GM23338 (cell line): ENCODE results near the gene PRPF6. TPM values are rescaled to one million over a fixed set of nuclear protein-coding genes. Genes with fewer than 3 reads are reported as not detected.
A peak's percentile ranks its signal among the peaks of the same experiment; 100 is the strongest.

Source experiments
- ATAC-seq: fragments of 200-7000 bp; cut with Tn5 transposase; 3 replicates; pipeline ENCODE4 v1.9.1; 2020
- DNase-seq: peaks from one replicate; pipeline ENCODE4 v3.0.0-alpha.2; 2015; ENCODE audit warnings: low spot score
- H2AFZ ChIP-seq: fragments of 200-600 bp; sonication (generic); 2 replicates; pipeline ENCODE4 v1.8.0; 2016; ENCODE audit warnings: antibody characterized with exemption, mild to moderate bottlenecking, moderate library complexity
- H3F3A ChIP-seq: fragments of 200-600 bp; sonication (generic); replicated peaks from 2 replicates; pipeline ENCODE4 v1.8.0; 2017; ENCODE audit warnings: antibody characterized with exemption, mixed run types, low read depth
- H3K27ac ChIP-seq: fragments of 200-600 bp; sonication (generic); 2 replicates; pipeline ENCODE4 v1.6.1; 2016; ENCODE audit warnings: low read depth
- H3K27me3 ChIP-seq: fragments of 200-600 bp; sonication (generic); 2 replicates; pipeline ENCODE4 v1.8.0; 2016; ENCODE audit warnings: mild to moderate bottlenecking, mixed run types, moderate library complexity; ENCODE audit not compliant: insufficient read depth
- H3K36me3 ChIP-seq: fragments of 200-600 bp; sonication (generic); 2 replicates; pipeline ENCODE4 v1.8.0; 2016; ENCODE audit warnings: mild to moderate bottlenecking; ENCODE audit not compliant: insufficient read depth
- H3K4me1 ChIP-seq: fragments of 200-600 bp; sonication (generic); 2 replicates; pipeline ENCODE4 v1.8.0; 2016; ENCODE audit warnings: mild to moderate bottlenecking, moderate library complexity; ENCODE audit not compliant: insufficient read depth
- H3K4me2 ChIP-seq: fragments of 200-600 bp; sonication (generic); 2 replicates; pipeline ENCODE4 v1.7.1; 2017; ENCODE audit warnings: mixed run types
- H3K4me3 ChIP-seq: fragments of 200-600 bp; sonication (generic); 2 replicates; pipeline ENCODE4 v1.6.1; 2016; ENCODE audit warnings: mixed run types
- H3K79me2 ChIP-seq: fragments of 200-600 bp; sonication (generic); replicated peaks from 2 replicates; pipeline ENCODE4 v1.8.0; 2017; ENCODE audit warnings: mild to moderate bottlenecking; ENCODE audit not compliant: insufficient read depth
- H3K9me2 ChIP-seq: fragments of 200-600 bp; sonication (generic); 2 replicates; pipeline ENCODE4 v1.8.0; 2017; ENCODE audit not compliant: insufficient read depth
- H4K20me1 ChIP-seq: fragments of 200-600 bp; sonication (generic); replicated peaks from 2 replicates; pipeline ENCODE4 v1.8.0; 2017; ENCODE audit warnings: mild to moderate bottlenecking; ENCODE audit not compliant: insufficient read depth
- H3K27ac Mint-ChIP-seq: 2 replicates; pipeline ENCODE4 v1.8.0; 2020; ENCODE audit warnings: inconsistent platforms, mild to moderate bottlenecking, moderate library complexity, mixed read lengths
- H3K27me3 Mint-ChIP-seq: 3 replicates; pipeline ENCODE4 v1.8.0; 2022; ENCODE audit warnings: low read depth, mild to moderate bottlenecking, moderate library complexity, mixed read lengths, inconsistent platforms; ENCODE audit not compliant: insufficient read depth, poor library complexity
- H3K36me3 Mint-ChIP-seq: 3 replicates; pipeline ENCODE4 v1.8.0; 2021; ENCODE audit warnings: low read depth, mild to moderate bottlenecking, inconsistent platforms, moderate library complexity, mixed read lengths
- H3K4me1 Mint-ChIP-seq: 3 replicates; pipeline ENCODE4 v1.8.0; 2020; ENCODE audit warnings: mild to moderate bottlenecking, inconsistent platforms, mixed read lengths
- H3K4me3 Mint-ChIP-seq: 3 replicates; pipeline ENCODE4 v1.8.0; 2021; ENCODE audit warnings: moderate library complexity, mild to moderate bottlenecking, inconsistent platforms, mixed read lengths
- H3K9me3 Mint-ChIP-seq: 3 replicates; pipeline ENCODE4 v1.8.0; 2020; ENCODE audit warnings: moderate library complexity, mild to moderate bottlenecking, inconsistent platforms, mixed read lengths
- CREB1 ChIP-seq: fragments of 250-450 bp; sonication (Bioruptor Pico); IDR thresholded peaks from 2 replicates; pipeline ENCODE4 v1.5.0; 2020; ENCODE audit warnings: low read depth, mild to moderate bottlenecking, moderate library complexity
- CTCF ChIP-seq, 2 experiments: fragments of 200-600 bp in 1 of 2; sonication (generic) in 1 of 2; conservative IDR thresholded peaks; 2 replicates each; pipeline versions ENCODE4 v1.5.1 to v1.6.1; 2016 to 2017; ENCODE audit warnings: antibody characterized with exemption in 2 of 2, low read depth in 2 of 2, mild to moderate bottlenecking in 2 of 2, moderate library complexity in 1 of 2
- ETS1 ChIP-seq: IDR thresholded peaks from 2 replicates; pipeline ENCODE4 v1.6.1; 2016; ENCODE audit warnings: antibody characterized with exemption
- EZH2 ChIP-seq: fragments of 200-600 bp; sonication (generic); IDR thresholded peaks from one replicate; pipeline ENCODE4 v1.8.0; 2017; ENCODE audit warnings: antibody characterized with exemption, mild to moderate bottlenecking, low read depth; ENCODE audit not compliant: unreplicated experiment
- EZH2phosphoT487 ChIP-seq: fragments of 200-600 bp; sonication (generic); IDR thresholded peaks from one replicate; pipeline ENCODE4 v1.8.1; 2018; ENCODE audit warnings: antibody characterized with exemption; ENCODE audit not compliant: unreplicated experiment
- JUNB ChIP-seq: IDR thresholded peaks from one replicate; pipeline ENCODE4 v1.6.1; 2016; ENCODE audit warnings: antibody characterized with exemption; ENCODE audit not compliant: unreplicated experiment
- NANOG ChIP-seq: IDR thresholded peaks from 2 replicates; pipeline ENCODE4 v1.6.1; 2016; ENCODE audit warnings: antibody characterized with exemption, borderline replicate concordance
- POLR2AphosphoS5 ChIP-seq: IDR thresholded peaks from 2 replicates; pipeline ENCODE4 v1.6.1; 2016; ENCODE audit warnings: antibody characterized with exemption, low read depth
- ZNF114 ChIP-seq: fragments of 250-450 bp; sonication (Bioruptor Pico); IDR thresholded peaks from 2 replicates; pipeline ENCODE4 v1.5.0; 2020; ENCODE audit warnings: mild to moderate bottlenecking, moderate library complexity
- polyA plus RNA-seq: library from polyadenylated mRNA; unstranded; fragments of >200 nt; fragmentation: Nextera tagmentation; extraction: Ambion mirVana; gene quantifications from 2 replicates; pipeline ENCODE4 v1.2.1, GENCODE V29; 2016
- total RNA-seq: library from RNA; depleted of rRNA; stranded (reverse); fragments of >200 nt; shearing (Covaris generic); gene quantifications from 2 replicates; pipeline ENCODE4 v1.2.3, GENCODE V29; 2014

The PRPF6 gene
- total and polyA plus RNA-seq, 2 experiments from 2014 or later = 53.8 to 79.9 TPM

- peak; percentile 24 for TF ChIP-seq ETS1
- no peak for TF ChIP-seq EZH2
- TF ChIP-seq CREB1 (CRISPR knock-in tag) = 0 out of 2 replicates have a peak, but pooled peaks have one; percentile 3
- TF ChIP-seq CTCF (conservative IDR thresholded peaks at IDR 0.05; ENCODE audit: low read depth in 2 of 2) = peak; percentile 12 to 21; a peak in 1 of 4 replicates
- peak; percentile 90 for TF ChIP-seq POLR2AphosphoS5
- TF ChIP-seq ZNF114 = no peak
- TF ChIP-seq JUNB = no peak
- peak overlapping the region; percentile 83 for H3K4me3 Mint-ChIP-seq
- H3K4me1 Mint-ChIP-seq = peaks cover 34% of the 10 kb centered on the region
- DNase-seq = peak; percentile 83
- Histone ChIP-seq H3K27me3 (no peaks in the 10 kb centered on the region), H3K4me3 (peak overlapping the region; percentile 91), H3K36me3 (no peaks in the 10 kb centered on the region), H3K4me1 (peaks cover 18% of the 10 kb centered on the region), H4K20me1 (peaks cover 17% of the 10 kb centered on the region), H3K79me2 (peaks cover 37% of the 10 kb centered on the region), H3K9me2 (no peaks in the 10 kb centered on the region), H2AFZ (peak overlapping the region; percentile 25; the same call in 1 of the 2 replicates), H3K4me2 (peak overlapping the region; percentile 99), H3K27ac (peak overlapping the region; percentile 90), H3F3A (0 out of 2 replicates have a peak, but pooled peaks cover 11% of the 10 kb centered on the region)
- ATAC-seq = peak; percentile 63
- H3K27ac Mint-ChIP-seq = peak overlapping the region; percentile 95
- peaks cover 16% of the 10 kb centered on the region for H3K27me3 Mint-ChIP-seq
- H3K9me3 Mint-ChIP-seq = no peaks in the 10 kb centered on the region
- peaks cover 22% of the 10 kb centered on the region for H3K36me3 Mint-ChIP-seq
These were observed 23.8 kb upstream of the PRPF6 start for GRCh38 chr20:63957004-63957689.

DNA sequence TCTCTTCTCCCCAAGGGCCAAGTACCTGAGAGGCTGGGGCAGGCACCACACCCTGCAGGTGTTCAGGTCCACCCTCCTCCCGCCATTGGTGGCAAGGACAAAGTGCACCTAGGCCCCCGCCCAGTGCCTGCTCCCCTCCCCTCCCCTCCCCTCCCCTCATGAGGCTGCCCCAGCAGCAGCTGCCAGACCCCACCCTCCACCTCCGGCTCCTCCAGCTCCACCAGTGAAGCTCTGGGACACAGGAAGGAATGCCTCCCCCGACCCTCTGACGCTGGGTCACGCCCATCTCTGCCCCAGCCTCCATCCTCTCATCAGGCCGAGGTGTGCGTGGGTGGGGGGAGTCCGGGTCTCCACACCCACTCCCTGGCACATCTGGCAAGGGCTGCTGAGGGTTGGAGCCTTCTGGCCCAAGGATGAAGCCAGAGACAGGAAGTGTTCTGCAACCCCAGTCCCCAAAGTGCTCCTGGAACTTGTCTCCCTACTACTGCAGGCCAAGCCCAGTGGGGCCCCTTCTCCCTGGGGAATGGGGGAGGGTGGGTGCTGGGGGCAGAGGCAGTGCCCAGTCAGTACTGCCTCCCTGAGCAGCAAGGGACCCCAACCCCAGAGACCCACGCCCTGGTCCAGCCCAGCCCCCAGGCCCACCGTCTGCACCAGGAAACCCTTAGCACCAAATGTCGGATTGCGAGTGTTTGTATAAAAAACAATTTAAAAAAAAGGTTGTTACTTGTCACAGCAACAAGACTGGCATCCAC, 23.1 kb upstream of the PRPF6 start:
- H3K36me3 Mint-ChIP-seq = peaks cover 26% of the 10 kb centered on the region
- H3K4me3 Mint-ChIP-seq = peak overlapping the region; percentile 83
- peaks cover 34% of the 10 kb centered on the region for H3K4me1 Mint-ChIP-seq
- Histone ChIP-seq H3K4me3 (peak overlapping the region; percentile 91), H3K4me1 (peaks cover 18% of the 10 kb centered on the region), H4K20me1 (peaks cover 17% of the 10 kb centered on the region), H3K27ac (peak overlapping the region; percentile 90), H3K9me2 (no peaks in the 10 kb centered on the region), H3K79me2 (peaks cover 30% of the 10 kb centered on the region), H3F3A (0 out of 2 replicates have a peak, but pooled peaks cover 11% of the 10 kb centered on the region), H3K4me2 (peak overlapping the region; percentile 99), H3K36me3 (no peaks in the 10 kb centered on the region), H2AFZ (peak overlapping the region; percentile 25; the same call in 1 of the 2 replicates), H3K27me3 (no peaks in the 10 kb centered on the region)
- ATAC-seq (peak; percentile 33), DNase-seq (peak; percentile 92)
- H3K27ac Mint-ChIP-seq = peak overlapping the region; percentile 95
- no peaks in the 10 kb centered on the region for H3K9me3 Mint-ChIP-seq
- no peak for TF ChIP-seq ZNF114
- no peak for TF ChIP-seq NANOG
- TF ChIP-seq CTCF (conservative IDR thresholded peaks at IDR 0.05; ENCODE audit: low read depth in 2 of 2) = no peak
- no peak for TF ChIP-seq JUNB
- no peak for TF ChIP-seq EZH2phosphoT487
- H3K27me3 Mint-ChIP-seq = peaks cover 14% of the 10 kb centered on the region
